Sciatic nerve (tissue), 1 donor: Measurements from ENCODE around the gene PDCD1. TPM values are rescaled to one million over a fixed set of nuclear protein-coding genes. Genes with fewer than 3 reads are reported as not detected.

Experiments
- total RNA-seq: library from RNA; stranded (reverse); fragmentation: NEBNext Ultra II Directional; extraction: Animal tissue kit (Norgen Biotek cat#: 25700); gene quantifications from one replicate; pipeline ENCODE4 v1.2.1, GENCODE V29; 2021
- donor health status: DM: no; HTN: no; CAD: no.

PDCD1 gene
- total RNA-seq, 1 donor from 2014 or later: 0.27 TPM

Other genes with a start within 250 kb of the PDCD1 start
- gene THAP4, start 221.7 kb downstream of the PDCD1 start, total RNA-seq: 37.7 TPM
- gene ATG4B, start 221.2 kb downstream of the PDCD1 start, total RNA-seq: 92.6 TPM
- 15.6 TPM for gene DTYMK, start 172.1 kb downstream of the PDCD1 start, total RNA-seq
- 46.1 TPM for gene ING5, start 156.9 kb downstream of the PDCD1 start, total RNA-seq
- 34.0 TPM for gene D2HGDH, start 124.3 kb downstream of the PDCD1 start, total RNA-seq
- not detected for gene GAL3ST2, start 82.1 kb downstream of the PDCD1 start, total RNA-seq
- gene NEU4, start 49.7 kb downstream of the PDCD1 start, total RNA-seq: not detected
- not detected for gene RTP5, start 10.8 kb upstream of the PDCD1 start, total RNA-seq